Stimulated activated naive B cell treated with anti-CD40 and anti-IgM and Interleukin-4, amounts not matched to agents 10 μg/mL and 1 μg/mL and 100 μg/mL, for 72 hours (primary cell): ENCODE results near the gene THRAP3.

Source experiments
- ATAC-seq, 2 donors: fragments of 150-1000 bp; cut with Tn5 transposase; replicated peaks; 2 replicates each; pipeline ENCODE4 v1.10.0; 2021; ENCODE audit warnings: moderate library complexity in 1 of 2
- DNase-seq: peaks from one replicate; pipeline ENCODE4 v3.0.0; 2021
- H3K27ac Mint-ChIP-seq: one replicate; pipeline ENCODE4 v1.8.0; 2022; ENCODE audit warnings: mild to moderate bottlenecking, mixed read lengths
- H3K27me3 Mint-ChIP-seq, 2 donors: one replicate each; pipeline ENCODE4 v1.8.0; 2022; ENCODE audit warnings: mixed read lengths in 2 of 2
- H3K36me3 Mint-ChIP-seq, 2 donors: one replicate each; pipeline ENCODE4 v1.8.0; 2022; ENCODE audit warnings: mixed read lengths in 2 of 2, mild to moderate bottlenecking in 1 of 2
- H3K4me1 Mint-ChIP-seq, 2 donors: one replicate each; pipeline ENCODE4 v1.8.0; 2022; ENCODE audit warnings: mixed read lengths in 2 of 2, mild to moderate bottlenecking in 1 of 2
- H3K4me3 Mint-ChIP-seq, 2 donors: one replicate each; pipeline ENCODE4 v1.8.0; 2022; ENCODE audit warnings: mild to moderate bottlenecking in 2 of 2, mixed read lengths in 2 of 2, moderate library complexity in 1 of 2
- H3K9me3 Mint-ChIP-seq, 2 donors: one replicate each; pipeline ENCODE4 v1.8.0; 2022; ENCODE audit warnings: mixed read lengths in 2 of 2, mild to moderate bottlenecking in 1 of 2

Gene THRAP3

DNA sequence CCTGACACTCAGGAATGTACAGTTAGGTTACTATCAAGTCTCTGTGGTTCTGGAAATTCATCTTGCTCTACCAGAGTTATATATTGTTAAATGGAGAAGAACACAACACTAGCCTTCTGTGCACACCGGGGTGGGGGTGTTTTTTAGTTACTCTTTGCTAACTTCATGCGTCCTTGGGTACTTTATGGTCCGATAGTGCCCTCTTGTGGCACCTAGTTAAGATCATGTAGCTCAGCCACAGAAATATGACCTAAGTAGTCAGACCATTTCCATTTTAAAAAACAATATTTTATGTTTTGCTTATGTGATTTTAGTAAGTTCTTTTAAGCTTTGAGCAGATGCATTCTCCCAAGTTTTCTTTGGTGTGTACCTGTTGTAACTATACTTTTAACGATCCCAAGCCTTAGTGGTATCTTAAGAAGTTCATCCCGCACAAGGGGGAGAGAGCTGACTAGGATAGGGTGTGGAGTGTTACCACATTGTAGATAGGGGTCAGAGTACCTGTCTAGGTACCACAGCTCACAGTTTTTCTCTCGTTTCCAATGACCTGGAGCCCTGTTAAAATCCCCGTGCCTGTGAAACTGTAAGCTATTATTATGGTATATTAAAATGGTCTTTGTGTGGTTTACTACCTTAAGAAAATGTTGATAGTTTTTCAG is 61.3 kb downstream of the THRAP3 start:
- H3K36me3 Mint-ChIP-seq = peaks cover 32 to 42% of the 10 kb centered on the region in 2 donors
- ATAC-seq (peak; percentile 94 to 98), DNase-seq (peak; percentile 49)
- H3K4me3 Mint-ChIP-seq = no peak overlapping the region
- H3K9me3 Mint-ChIP-seq = no peaks in the 10 kb centered on the region
- peaks cover 13 to 37% of the 10 kb centered on the region in 2 donors for H3K4me1 Mint-ChIP-seq
- no peaks in the 10 kb centered on the region for H3K27me3 Mint-ChIP-seq
- peak overlapping the region; percentile 37 for H3K27ac Mint-ChIP-seq

DNA sequence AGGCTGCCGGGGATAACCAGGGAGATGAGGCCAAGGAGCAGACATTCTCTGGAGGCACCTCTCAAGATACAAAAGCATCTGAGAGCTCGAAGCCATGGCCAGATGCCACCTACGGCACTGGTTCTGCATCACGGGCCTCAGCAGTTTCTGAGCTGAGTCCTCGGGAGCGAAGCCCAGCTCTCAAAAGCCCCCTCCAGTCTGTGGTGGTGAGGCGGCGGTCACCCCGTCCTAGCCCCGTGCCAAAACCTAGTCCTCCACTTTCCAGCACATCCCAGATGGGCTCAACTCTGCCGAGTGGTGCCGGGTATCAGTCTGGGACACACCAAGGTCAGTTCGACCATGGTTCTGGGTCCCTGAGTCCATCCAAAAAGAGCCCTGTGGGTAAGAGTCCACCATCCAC is 62.6 kb downstream of the THRAP3 start:
- DNase-seq = no peak
- Mint-ChIP-seq H3K4me1 (peaks cover 13 to 32% of the 10 kb centered on the region in 2 donors), H3K36me3 (peaks cover 36 to 51% of the 10 kb centered on the region in 2 donors), H3K9me3 (no peaks in the 10 kb centered on the region), H3K27ac (no peak overlapping the region), H3K4me3 (no peak overlapping the region), H3K27me3 (no peaks in the 10 kb centered on the region)
- no peak for ATAC-seq

DNA sequence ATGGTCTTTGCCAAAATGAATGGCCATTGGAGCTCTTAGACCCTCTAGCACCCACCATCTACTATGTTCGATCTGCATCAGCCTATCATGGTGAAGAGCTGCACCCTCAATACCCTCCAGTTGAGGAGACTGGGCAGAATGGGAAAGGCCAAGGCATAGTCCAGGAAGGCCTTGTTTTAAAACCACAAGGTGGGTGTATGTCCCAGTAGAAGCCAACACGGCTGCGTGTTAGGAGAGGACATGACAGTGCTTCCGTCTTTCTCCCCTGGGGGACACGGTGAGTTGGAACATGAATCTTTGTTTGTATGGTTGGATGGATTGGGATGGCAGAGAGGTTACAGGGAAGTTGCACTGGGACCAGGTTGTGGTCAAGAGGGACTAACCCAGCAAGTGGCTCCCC is 63.4 kb downstream of the THRAP3 start:
- H3K27ac Mint-ChIP-seq = peak overlapping the region; percentile 39

DNA sequence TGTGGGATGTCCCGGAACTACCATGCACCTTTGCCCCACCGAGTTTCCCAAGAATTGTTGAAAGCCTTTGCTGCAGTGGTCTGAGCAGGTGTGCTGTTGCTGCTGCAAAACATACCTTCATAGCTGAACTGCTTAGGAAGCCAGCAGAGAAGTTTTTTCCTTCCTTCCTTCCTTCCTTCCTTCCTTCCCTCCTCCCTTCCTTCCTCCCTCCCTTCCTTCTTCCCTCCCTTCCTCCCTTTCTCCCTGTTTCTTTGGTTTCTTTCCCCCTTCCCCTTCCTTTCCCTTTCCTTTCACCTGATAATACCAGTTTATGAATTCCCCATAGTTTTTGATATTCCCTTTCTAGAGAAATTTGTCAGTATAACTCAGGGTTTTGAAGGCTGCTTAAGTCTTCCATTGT is 71.1 kb downstream of the THRAP3 start:
- peaks cover 5 to 20% of the 10 kb centered on the region in 2 donors for H3K4me1 Mint-ChIP-seq
- peak overlapping the region; percentile 59 for H3K27ac Mint-ChIP-seq
- DNase-seq = no peak
- ATAC-seq = no peak
- no peaks in the 10 kb centered on the region for H3K27me3 Mint-ChIP-seq
- peaks cover 36 to 50% of the 10 kb centered on the region in 2 donors for H3K36me3 Mint-ChIP-seq
- H3K4me3 Mint-ChIP-seq = no peak overlapping the region
- no peaks in the 10 kb centered on the region for H3K9me3 Mint-ChIP-seq

More for the DNA sequence above, 63.4 kb downstream of the THRAP3 start:
- no peak for DNase-seq
- H3K27me3 Mint-ChIP-seq = no peaks in the 10 kb centered on the region
- H3K4me3 Mint-ChIP-seq = no peak overlapping the region
- H3K4me1 Mint-ChIP-seq = peaks cover 13 to 32% of the 10 kb centered on the region in 2 donors
- no peak for ATAC-seq
- H3K9me3 Mint-ChIP-seq = no peaks in the 10 kb centered on the region
- H3K36me3 Mint-ChIP-seq = peaks cover 33 to 48% of the 10 kb centered on the region in 2 donors

DNA sequence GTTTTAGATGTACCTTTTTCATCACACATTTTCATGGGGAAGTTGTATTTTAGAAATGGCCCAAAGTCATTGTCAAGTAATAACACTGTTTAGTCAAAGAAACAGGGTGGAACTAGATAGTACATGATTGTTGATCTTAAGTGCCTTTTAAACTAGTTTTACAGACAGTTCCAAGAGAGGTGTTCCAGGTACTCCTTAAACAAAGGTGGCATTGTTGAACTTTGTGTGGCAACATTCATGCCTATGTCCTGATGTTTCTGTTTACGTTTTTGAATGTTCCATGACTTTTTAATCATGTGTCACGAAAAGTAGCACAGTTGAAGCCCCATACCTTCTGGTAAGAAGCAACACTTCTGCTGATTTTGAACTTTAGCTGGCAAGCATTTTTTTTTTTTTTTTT is 72.8 kb downstream of the THRAP3 start:
- Mint-ChIP-seq H3K9me3 (no peaks in the 10 kb centered on the region), H3K27me3 (no peaks in the 10 kb centered on the region), H3K36me3 (peaks cover 38 to 50% of the 10 kb centered on the region in 2 donors), H3K27ac (no peak overlapping the region), H3K4me3 (no peak overlapping the region), H3K4me1 (peaks cover 10 to 30% of the 10 kb centered on the region in 2 donors)
- DNase-seq (no peak), ATAC-seq (no peak)

DNA sequence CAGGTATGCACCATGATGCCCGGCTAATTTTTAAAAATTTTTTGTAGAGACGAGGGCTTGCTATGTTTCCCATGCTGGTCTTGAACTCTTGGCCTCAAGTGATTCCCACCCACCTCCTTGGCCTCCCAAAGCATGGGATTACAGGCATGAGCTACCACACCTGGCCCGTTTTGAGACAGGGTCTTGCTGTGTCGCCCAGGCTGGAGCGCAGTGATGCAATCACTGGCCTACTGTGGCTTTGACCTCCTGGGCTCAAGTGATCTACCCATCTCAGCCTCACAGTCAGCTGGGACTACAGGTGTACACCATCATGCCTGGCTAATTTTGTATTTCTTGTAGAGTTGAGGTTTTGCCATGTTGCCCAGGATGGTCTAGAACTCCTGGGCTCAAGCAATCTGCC is 74.4 kb downstream of the THRAP3 start:
- Mint-ChIP-seq H3K27ac (no peak overlapping the region), H3K27me3 (no peaks in the 10 kb centered on the region), H3K36me3 (peaks cover 45 to 58% of the 10 kb centered on the region in 2 donors), H3K4me3 (no peak overlapping the region), H3K4me1 (peaks cover 12 to 40% of the 10 kb centered on the region in 2 donors), H3K9me3 (no peaks in the 10 kb centered on the region)
- DNase-seq (no peak), ATAC-seq (no peak)

DNA sequence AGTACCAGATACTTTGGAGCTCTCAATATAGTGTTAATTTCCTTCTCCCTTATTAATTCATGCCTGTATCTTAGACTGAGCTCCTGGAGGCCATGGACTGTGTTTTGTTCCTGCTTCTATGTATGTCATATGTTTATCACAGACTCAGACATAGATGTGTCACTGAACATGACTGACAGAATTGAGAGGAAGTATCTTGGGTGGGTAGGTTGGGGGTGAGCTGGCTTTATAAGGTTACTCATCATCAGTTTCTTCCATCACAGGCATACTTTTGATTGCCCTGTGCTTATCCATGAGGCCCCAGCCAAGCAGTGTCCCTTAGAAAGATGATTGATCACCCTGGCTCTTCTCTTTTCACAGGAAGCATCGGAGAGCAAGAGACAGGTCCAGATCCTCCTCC is 76.3 kb downstream of the THRAP3 start:
- ATAC-seq (peak; percentile 28 to 38), DNase-seq (no peak)
- H3K27me3 Mint-ChIP-seq = no peaks in the 10 kb centered on the region
- no peaks in the 10 kb centered on the region for H3K9me3 Mint-ChIP-seq
- H3K4me1 Mint-ChIP-seq = peaks cover 21 to 59% of the 10 kb centered on the region in 2 donors
- no peak overlapping the region for H3K4me3 Mint-ChIP-seq
- peaks cover 41 to 64% of the 10 kb centered on the region in 2 donors for H3K36me3 Mint-ChIP-seq
- H3K27ac Mint-ChIP-seq = peak overlapping the region; percentile 54

DNA sequence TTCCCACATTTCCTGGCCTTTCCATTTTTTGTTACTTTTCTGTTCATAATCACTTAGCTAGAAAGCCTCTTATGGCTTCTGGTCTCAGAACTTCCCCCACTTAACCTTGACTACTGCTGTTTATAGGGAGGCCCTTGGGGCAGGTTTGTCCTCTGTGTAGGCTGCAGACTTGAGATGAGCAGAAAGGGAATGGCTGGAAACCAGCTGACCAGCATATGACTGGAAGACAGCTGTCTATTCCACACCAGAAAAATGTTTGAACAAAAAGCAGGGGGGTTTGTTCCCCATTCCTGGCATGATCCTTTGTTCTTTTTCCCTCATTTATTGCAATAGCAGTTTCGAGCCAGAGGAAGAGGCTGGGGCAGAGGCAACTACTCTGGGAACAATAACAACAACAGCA is 77.0 kb downstream of the THRAP3 start:
- peaks cover 27 to 66% of the 10 kb centered on the region in 2 donors for H3K4me1 Mint-ChIP-seq
- no peak overlapping the region for H3K4me3 Mint-ChIP-seq
- ATAC-seq (no peak), DNase-seq (no peak)
- H3K27me3 Mint-ChIP-seq = no peaks in the 10 kb centered on the region
- no peaks in the 10 kb centered on the region for H3K9me3 Mint-ChIP-seq
- H3K36me3 Mint-ChIP-seq = peaks cover 39 to 65% of the 10 kb centered on the region in 2 donors
- no peak overlapping the region for H3K27ac Mint-ChIP-seq

DNA sequence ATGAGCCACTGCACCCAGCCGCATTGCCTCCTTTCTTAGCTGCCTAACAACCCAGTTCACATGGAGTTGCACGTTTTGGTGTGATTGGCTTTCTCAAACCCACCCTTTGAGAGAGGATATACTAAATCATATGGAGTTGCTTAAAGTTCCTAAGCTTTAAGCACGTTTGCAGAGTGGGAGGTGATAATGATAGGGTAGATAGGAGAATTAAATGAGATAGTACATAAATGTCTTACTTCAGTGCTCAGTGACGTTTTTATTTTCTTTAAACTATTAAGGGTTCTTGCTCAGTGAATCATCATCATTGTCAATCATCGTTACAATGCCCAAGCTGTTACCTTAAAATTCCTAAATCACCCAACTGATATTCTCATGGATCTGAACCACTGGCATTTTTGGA is 79.0 kb downstream of the THRAP3 start:
- DNase-seq = no peak
- peaks cover 34 to 80% of the 10 kb centered on the region in 2 donors for H3K4me1 Mint-ChIP-seq
- peak overlapping the region; percentile 90 for H3K27ac Mint-ChIP-seq
- no peak overlapping the region for H3K4me3 Mint-ChIP-seq
- H3K36me3 Mint-ChIP-seq = peaks cover 36 to 61% of the 10 kb centered on the region in 2 donors
- H3K27me3 Mint-ChIP-seq = peaks cover 0 to 3% of the 10 kb centered on the region in 2 donors
- ATAC-seq = no peak
- H3K9me3 Mint-ChIP-seq = no peaks in the 10 kb centered on the region

DNA sequence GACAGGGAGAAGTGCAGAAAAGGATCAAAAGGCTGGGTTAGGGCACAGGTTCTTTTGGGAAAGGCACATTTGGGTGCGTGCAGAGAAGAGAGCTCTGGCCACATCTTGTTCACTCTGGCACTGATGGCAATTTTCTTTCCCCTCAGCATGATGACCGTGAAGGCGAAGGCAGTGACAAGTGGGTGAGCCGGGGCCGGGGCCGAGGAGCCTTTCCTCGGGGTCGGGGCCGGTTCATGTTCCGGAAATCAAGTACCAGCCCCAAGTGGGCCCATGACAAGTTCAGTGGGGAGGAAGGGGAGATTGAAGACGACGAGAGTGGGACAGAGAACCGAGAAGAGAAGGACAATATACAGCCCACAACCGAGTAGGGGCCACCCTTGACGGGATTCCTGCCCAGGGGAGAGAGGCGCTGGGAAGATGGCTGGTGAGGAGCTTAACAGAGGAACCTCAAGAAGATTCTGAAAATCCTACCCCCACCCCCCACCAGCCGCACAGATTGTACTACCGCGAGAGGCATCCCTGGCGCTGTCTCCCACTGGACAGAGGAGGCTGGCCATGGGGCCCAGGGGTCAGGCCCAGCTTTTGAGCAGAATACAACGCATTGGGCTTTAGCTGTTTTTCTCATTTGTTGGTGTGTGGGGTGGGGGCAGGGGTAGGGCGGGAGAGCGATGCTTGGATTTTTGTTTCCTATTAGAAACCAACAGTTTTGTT is 79.6 kb downstream of the THRAP3 start:
- peaks cover 35 to 58% of the 10 kb centered on the region in 2 donors for H3K36me3 Mint-ChIP-seq
- DNase-seq = no peak
- H3K27me3 Mint-ChIP-seq = peaks cover 0 to 3% of the 10 kb centered on the region in 2 donors
- no peaks in the 10 kb centered on the region for H3K9me3 Mint-ChIP-seq
- peak overlapping the region; percentile 90 for H3K27ac Mint-ChIP-seq
- no peak for ATAC-seq
- peaks cover 34 to 78% of the 10 kb centered on the region in 2 donors for H3K4me1 Mint-ChIP-seq
- peak overlapping the region; percentile 63 to 67 for H3K4me3 Mint-ChIP-seq

DNA sequence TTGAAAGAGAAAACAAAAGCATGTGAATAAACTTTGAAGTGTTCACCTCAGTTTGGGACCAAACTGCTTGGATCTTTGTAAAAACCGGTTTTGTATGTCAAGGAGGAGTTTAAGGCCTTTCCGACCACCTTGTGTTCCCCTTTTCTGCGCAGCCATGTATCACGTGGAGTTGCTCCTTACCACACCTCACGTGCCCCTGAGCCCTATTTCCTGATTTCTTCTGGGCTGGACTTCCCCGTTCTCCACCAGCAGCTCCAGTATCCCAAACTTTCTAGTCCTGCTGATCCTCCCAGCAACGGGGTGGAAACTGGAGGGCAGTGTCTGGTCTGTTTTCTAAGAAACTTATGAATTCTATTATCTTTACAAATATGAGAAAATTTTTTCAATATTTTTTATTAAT is 80.3 kb downstream of the THRAP3 start:
- Mint-ChIP-seq H3K27me3 (peaks cover 0 to 3% of the 10 kb centered on the region in 2 donors), H3K9me3 (no peaks in the 10 kb centered on the region), H3K4me1 (peaks cover 34 to 72% of the 10 kb centered on the region in 2 donors), H3K4me3 (peak overlapping the region in 1 of 2 donors; percentile 50), H3K27ac (peak overlapping the region; percentile 81), H3K36me3 (peaks cover 32 to 57% of the 10 kb centered on the region in 2 donors)
- DNase-seq = no peak
- ATAC-seq = no peak

DNA sequence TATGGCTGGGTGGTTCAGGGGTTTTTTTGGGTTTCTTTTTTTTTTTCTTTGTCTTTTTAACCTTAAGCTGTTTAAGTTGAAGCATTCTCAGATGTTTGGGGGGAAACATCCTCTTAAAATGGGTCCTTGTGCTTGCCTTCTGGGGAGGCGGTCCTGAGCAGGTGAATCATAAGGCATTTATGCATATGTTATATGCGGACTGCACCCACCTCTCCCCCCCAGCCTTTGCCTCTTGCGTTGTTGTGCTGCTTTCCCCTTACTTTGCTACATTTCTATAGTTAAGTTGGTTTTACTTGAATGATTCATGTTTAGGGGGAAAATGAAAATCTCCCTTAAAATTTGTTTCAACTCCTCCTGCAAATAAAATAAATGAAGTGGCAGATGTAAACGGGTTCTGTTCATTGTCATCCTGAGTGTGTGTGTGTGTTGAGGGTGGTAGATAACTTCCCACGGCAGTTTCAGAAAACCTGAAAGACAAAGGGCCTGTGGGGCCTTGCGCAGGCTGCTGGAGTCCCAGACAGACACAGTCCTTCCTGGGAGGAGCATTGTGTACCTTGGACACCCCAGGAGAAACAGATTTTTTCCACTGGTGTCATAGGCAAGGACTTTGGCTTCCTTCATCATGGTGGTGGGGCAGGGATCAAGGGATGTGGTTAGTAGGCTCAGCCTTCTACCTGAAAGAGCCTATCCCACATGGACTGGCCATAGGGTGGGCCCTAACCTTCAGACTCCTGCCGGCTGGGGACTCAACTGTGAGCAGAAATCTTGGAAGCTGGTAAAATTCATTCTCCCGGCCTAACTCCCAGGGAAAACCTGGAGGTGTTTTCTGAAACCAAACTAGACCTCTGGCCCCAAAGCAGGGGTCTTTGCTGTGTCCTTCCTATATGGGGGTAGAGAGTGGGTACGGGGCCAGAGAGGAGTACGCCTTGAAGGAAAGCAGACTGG is 81.0 kb downstream of the THRAP3 start:
- no peak for ATAC-seq

DNA sequence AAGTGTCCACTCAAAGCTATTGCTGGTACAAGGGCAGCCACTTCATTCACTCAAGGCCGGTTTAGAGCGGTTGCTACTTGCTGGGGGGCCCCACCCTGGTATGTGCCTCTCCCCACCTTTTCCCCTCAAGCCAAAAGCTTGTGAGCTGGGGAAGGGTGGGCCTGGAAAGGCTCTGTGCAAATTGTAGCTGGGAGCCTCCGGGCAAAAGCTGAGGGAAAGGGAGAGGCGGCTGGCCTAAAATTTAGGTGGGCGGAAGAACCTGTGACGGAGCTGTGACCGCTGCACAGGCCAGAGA is 81.6 kb downstream of the THRAP3 start:
- ATAC-seq (no peak), DNase-seq (no peak)
- H3K27me3 Mint-ChIP-seq = peaks cover 0 to 3% of the 10 kb centered on the region in 2 donors
- peaks cover 26 to 58% of the 10 kb centered on the region in 2 donors for H3K4me1 Mint-ChIP-seq
- peak overlapping the region; percentile 56 to 89 for H3K4me3 Mint-ChIP-seq
- peaks cover 28 to 50% of the 10 kb centered on the region in 2 donors for H3K36me3 Mint-ChIP-seq
- H3K27ac Mint-ChIP-seq = peak overlapping the region; percentile 65
- H3K9me3 Mint-ChIP-seq = no peaks in the 10 kb centered on the region

More for the DNA sequence above, 81.0 kb downstream of the THRAP3 start:
- no peak for DNase-seq
- Mint-ChIP-seq H3K9me3 (no peaks in the 10 kb centered on the region), H3K4me3 (peak overlapping the region; percentile 56 to 89), H3K36me3 (peaks cover 33 to 53% of the 10 kb centered on the region in 2 donors), H3K27me3 (peaks cover 0 to 3% of the 10 kb centered on the region in 2 donors), H3K27ac (peak overlapping the region; percentile 65), H3K4me1 (peaks cover 30 to 65% of the 10 kb centered on the region in 2 donors)
